Gastroesophageal sphincter (tissue), 3 donors: ENCODE measurements around the gene OR51V1.

Experiments
- CTCF ChIP-seq, 4 experiments: fragments of 200-600 bp in 2 of 4; fragments of 450-650 bp in 2 of 4; sonication (generic) in 1 of 4; IDR thresholded peaks; one replicate each; pipeline ENCODE4 v1.5.1; 2017 to 2019; ENCODE audit warnings: antibody characterized with exemption in 4 of 4, mild to moderate bottlenecking in 2 of 4, moderate library complexity in 2 of 4
- POLR2AphosphoS5 ChIP-seq: sonication (generic); formaldehyde crosslinking; IDR thresholded peaks from one replicate; pipeline ENCODE4 v1.6.1; 2017; ENCODE audit warnings: antibody characterized with exemption

- TF ChIP-seq POLR2AphosphoS5: no peak
- TF ChIP-seq CTCF (IDR thresholded peaks at IDR 0.05): no peak
Observed at GRCh38 chr11:5174934-5175333, 25.5 kb downstream of the OR51V1 start.
